ENCODE results near the gene CDK10. TPM values are rescaled to one million over a fixed set of nuclear protein-coding genes. Genes with fewer than 3 reads are reported as not detected.

CDK10 gene
- total and polyA plus RNA-seq, 7 donors: 17.8 to 96.0 (median 36.0) TPM

DNA sequence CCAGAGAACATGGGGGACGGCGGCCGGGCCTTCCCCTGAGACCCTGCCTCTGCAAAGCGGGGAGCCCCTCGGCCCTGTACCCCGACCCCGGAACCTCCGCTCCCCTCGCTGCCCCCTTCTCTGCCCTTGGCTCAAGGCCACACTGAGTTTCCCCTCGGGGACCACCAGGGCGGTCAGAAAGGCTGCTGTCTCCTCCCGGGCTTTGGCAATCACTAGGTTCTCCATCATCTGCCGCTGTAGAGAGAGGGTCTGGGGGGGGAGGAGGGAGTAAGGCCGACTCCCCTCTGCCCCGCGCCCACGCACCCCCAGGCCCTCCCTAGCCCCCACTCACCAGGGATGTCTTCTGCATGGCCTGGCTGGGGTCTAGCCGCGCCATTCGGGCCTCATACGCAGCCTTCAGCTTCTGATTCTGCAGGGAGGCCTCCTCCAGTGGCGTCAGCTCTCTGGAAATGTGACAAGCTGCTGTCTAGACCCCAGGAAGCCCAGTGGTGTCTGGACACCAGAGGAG lies 25.8 kb downstream of the CDK10 start:
- 6 to 15% methylated on average over 22 of the region's 22 CpGs for WGBS, 2 donors
- no peak for DNase-seq
- peak overlapping the region in 1 of 4 donors; percentile 19 for H3K4me3 ChIP-seq
- H3K27me3 ChIP-seq: peaks cover 8 to 30% (median 14%) of the 10 kb centered on the region in 3 donors
- no peak for TF ChIP-seq POLR2AphosphoS5 (IDR thresholded peaks at IDR 0.05)
- no peak for TF ChIP-seq EP300 (IDR thresholded peaks at IDR 0.05)
- TF ChIP-seq POLR2A (IDR thresholded peaks at IDR 0.05): no peak
- TF ChIP-seq, protein P1, sequence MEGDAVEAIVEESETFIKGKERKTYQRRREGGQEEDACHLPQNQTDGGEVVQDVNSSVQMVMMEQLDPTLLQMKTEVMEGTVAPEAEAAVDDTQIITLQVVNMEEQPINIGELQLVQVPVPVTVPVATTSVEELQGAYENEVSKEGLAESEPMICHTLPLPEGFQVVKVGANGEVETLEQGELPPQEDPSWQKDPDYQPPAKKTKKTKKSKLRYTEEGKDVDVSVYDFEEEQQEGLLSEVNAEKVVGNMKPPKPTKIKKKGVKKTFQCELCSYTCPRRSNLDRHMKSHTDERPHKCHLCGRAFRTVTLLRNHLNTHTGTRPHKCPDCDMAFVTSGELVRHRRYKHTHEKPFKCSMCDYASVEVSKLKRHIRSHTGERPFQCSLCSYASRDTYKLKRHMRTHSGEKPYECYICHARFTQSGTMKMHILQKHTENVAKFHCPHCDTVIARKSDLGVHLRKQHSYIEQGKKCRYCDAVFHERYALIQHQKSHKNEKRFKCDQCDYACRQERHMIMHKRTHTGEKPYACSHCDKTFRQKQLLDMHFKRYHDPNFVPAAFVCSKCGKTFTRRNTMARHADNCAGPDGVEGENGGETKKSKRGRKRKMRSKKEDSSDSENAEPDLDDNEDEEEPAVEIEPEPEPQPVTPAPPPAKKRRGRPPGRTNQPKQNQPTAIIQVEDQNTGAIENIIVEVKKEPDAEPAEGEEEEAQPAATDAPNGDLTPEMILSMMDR (IDR thresholded peaks at IDR 0.05): no peak
- intact Hi-C loops (cut with DNase I): no loop called here
- H3K36me3 ChIP-seq: peaks cover 0 to 3% (median 0%) of the 10 kb centered on the region in 4 donors
- H3K27ac ChIP-seq: no peak overlapping the region
- H3K4me1 ChIP-seq: peaks cover 0 to 15% (median 11%) of the 10 kb centered on the region in 4 donors
- H3K9me3 ChIP-seq: no peaks in the 10 kb centered on the region

DNA sequence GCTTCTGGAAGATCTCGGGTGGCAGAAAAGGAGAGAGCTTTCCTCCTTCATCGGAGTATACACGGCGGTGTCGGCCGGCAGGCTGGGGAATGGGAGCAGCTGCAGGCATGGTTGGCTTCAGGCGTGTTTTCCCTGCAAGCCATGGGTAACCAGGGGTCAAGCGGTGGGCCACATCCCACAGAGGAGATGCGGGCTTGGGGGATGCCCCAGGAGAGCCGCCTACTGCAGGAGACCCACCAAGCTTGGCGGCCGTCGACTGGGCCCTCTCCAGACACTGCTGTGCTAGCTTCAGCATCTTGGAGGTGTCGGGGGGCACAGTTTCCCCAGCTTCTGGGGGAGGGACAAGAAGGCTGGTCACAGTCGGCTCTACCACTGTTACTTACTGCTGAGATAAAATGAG lies 30.0 kb downstream of the CDK10 start:
- no peak for DNase-seq
- H3K27ac ChIP-seq: no peak overlapping the region
- TF ChIP-seq POLR2AphosphoS5 (IDR thresholded peaks at IDR 0.05) (no peak), EP300 (IDR thresholded peaks at IDR 0.05) (no peak), POLR2A (IDR thresholded peaks at IDR 0.05) (no peak)
- TF ChIP-seq, protein P1 (IDR thresholded peaks at IDR 0.05): no peak
- H3K4me3 ChIP-seq: no peak overlapping the region
- H3K36me3 ChIP-seq: peaks cover 0 to 3% (median 0%) of the 10 kb centered on the region in 4 donors
- H3K27me3 ChIP-seq: peaks cover 7 to 30% (median 14%) of the 10 kb centered on the region in 3 donors
- peaks cover 0 to 22% (median 18%) of the 10 kb centered on the region in 4 donors for H3K4me1 ChIP-seq
- intact Hi-C loops (cut with DNase I): no loop called here
- WGBS, 2 donors: 94% methylated on average over 15 of the region's 15 CpGs
- no peaks in the 10 kb centered on the region for H3K9me3 ChIP-seq

DNA sequence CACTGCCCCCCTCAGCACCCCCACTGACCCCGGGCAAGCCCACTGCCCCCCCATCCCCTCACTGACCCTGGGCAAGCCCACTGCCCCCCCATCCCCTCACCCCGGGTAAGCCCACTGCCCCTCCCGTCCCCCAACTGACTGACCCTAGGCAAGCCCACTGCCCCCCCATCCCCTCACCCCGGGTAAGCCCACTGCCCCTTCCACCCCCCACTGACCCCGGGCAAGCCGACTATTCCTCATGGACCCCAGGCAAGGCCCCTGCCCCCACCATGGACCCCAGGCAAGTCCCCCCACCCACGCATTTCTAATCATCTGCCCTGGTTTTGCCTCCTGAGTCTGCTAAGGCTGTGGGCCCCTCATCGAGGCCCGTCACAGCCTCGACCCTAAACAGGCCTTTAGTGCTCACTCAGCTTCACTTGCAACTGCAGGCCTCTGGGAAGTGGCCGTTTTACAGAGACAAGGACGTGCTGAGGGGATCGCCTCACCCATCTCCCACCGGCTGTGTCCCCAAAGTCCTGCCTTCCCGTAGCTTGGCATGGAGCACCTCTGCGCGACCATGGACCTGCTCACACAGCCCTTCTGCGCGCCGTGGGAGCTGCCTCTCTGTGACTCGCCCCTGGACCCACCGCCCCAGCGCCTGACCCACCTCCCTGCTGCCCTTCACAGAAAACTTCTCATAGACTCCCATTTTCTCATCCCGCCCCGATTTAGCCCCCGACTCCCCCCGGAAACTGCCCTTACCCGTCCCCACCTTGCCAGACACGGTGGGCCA lies 30.6 kb downstream of the CDK10 start:
- H3K27ac ChIP-seq: no peak overlapping the region
- intact Hi-C loops (cut with DNase I): no loop called here
- no peak for TF ChIP-seq POLR2A (IDR thresholded peaks at IDR 0.05)
- no peak for TF ChIP-seq POLR2AphosphoS5 (IDR thresholded peaks at IDR 0.05)
- TF ChIP-seq, protein P1 (IDR thresholded peaks at IDR 0.05): no peak
- TF ChIP-seq EP300 (IDR thresholded peaks at IDR 0.05): no peak
- peaks cover 0 to 3% (median 0%) of the 10 kb centered on the region in 4 donors for H3K36me3 ChIP-seq
- peaks cover under 1 to 24% (median 12%) of the 10 kb centered on the region in 3 donors for H3K27me3 ChIP-seq
- no peak overlapping the region for H3K4me3 ChIP-seq
- WGBS, 2 donors: 86 to 92% methylated on average over 29 of the region's 29 CpGs
- DNase-seq: no peak
- H3K4me1 ChIP-seq: peaks cover 0 to 18% (median 13%) of the 10 kb centered on the region in 4 donors
- H3K9me3 ChIP-seq: no peaks in the 10 kb centered on the region

DNA sequence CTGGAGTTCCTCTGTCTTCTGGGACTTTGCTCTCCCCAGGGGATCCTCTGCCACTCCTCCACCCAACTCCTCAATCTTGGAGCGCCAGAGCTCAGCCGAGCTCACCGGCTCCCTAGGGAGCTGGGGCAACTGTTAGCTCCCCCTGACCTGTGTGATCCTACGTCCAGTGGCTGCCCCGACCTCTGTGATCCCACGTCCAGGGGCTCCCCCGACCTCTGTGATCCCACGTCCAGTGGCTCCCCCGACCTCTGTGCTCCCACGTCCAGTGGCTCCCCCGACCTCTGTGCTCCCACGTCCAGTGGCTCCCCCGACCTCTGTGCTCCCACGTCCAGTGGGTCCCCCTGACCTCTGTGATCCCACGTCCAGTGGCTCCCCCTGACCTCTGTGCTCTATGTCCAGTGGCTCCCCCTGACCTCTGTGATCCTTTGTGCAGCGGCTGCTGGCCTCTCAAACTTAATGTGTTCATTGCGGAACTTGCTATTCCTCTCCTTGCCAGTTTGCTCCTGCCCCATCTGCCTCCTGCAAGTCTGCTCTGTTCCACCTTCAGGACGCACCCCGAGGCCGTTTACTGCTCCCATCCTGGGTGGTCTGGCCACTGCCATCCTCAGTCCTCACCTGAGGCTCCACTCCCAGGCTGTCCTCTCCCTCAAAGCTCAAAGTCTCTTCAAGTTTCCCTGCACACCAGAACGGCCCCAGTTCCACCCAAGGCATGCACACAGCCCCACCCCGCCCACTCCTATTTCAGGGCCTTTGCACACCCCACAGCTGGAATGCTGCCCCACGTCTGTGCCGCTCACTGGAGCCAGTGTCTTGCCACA lies 31.4 kb downstream of the CDK10 start:
- peaks cover 0 to 21% (median 17%) of the 10 kb centered on the region in 4 donors for H3K4me1 ChIP-seq
- TF ChIP-seq, protein P1 (IDR thresholded peaks at IDR 0.05): no peak
- TF ChIP-seq EP300 (IDR thresholded peaks at IDR 0.05) (no peak), POLR2AphosphoS5 (IDR thresholded peaks at IDR 0.05) (no peak), POLR2A (IDR thresholded peaks at IDR 0.05) (no peak)
- intact Hi-C loops (cut with DNase I): no loop called here
- peaks cover 0 to 4% (median 0%) of the 10 kb centered on the region in 4 donors for H3K36me3 ChIP-seq
- peaks cover 0 to 16% (median 4%) of the 10 kb centered on the region in 3 donors for H3K27me3 ChIP-seq
- no peak overlapping the region for H3K27ac ChIP-seq
- DNase-seq: no peak
- WGBS, 2 donors: 69 to 87% methylated on average over 24 of the region's 24 CpGs
- no peak overlapping the region for H3K4me3 ChIP-seq
- no peaks in the 10 kb centered on the region for H3K9me3 ChIP-seq
